GM23338 (cell line): ENCODE data around the gene OAT. TPM values are rescaled to one million over a fixed set of nuclear protein-coding genes. Genes with fewer than 3 reads are reported as not detected.

Experiments
- ATAC-seq: fragments of 200-7000 bp; cut with Tn5 transposase; 3 replicates; pipeline ENCODE4 v1.9.1; 2020
- DNase-seq: peaks from one replicate; pipeline ENCODE4 v3.0.0-alpha.2; 2015; ENCODE audit warnings: low spot score
- H2AFZ ChIP-seq: fragments of 200-600 bp; sonication (generic); 2 replicates; pipeline ENCODE4 v1.8.0; 2016; ENCODE audit warnings: antibody characterized with exemption, mild to moderate bottlenecking, moderate library complexity
- H3F3A ChIP-seq: fragments of 200-600 bp; sonication (generic); replicated peaks from 2 replicates; pipeline ENCODE4 v1.8.0; 2017; ENCODE audit warnings: antibody characterized with exemption, mixed run types, low read depth
- H3K27ac ChIP-seq: fragments of 200-600 bp; sonication (generic); 2 replicates; pipeline ENCODE4 v1.6.1; 2016; ENCODE audit warnings: low read depth
- H3K27me3 ChIP-seq: fragments of 200-600 bp; sonication (generic); 2 replicates; pipeline ENCODE4 v1.8.0; 2016; ENCODE audit warnings: mild to moderate bottlenecking, mixed run types, moderate library complexity; ENCODE audit not compliant: insufficient read depth
- H3K36me3 ChIP-seq: fragments of 200-600 bp; sonication (generic); 2 replicates; pipeline ENCODE4 v1.8.0; 2016; ENCODE audit warnings: mild to moderate bottlenecking; ENCODE audit not compliant: insufficient read depth
- H3K4me1 ChIP-seq: fragments of 200-600 bp; sonication (generic); 2 replicates; pipeline ENCODE4 v1.8.0; 2016; ENCODE audit warnings: mild to moderate bottlenecking, moderate library complexity; ENCODE audit not compliant: insufficient read depth
- H3K4me2 ChIP-seq: fragments of 200-600 bp; sonication (generic); 2 replicates; pipeline ENCODE4 v1.7.1; 2017; ENCODE audit warnings: mixed run types
- H3K4me3 ChIP-seq: fragments of 200-600 bp; sonication (generic); 2 replicates; pipeline ENCODE4 v1.6.1; 2016; ENCODE audit warnings: mixed run types
- H3K79me2 ChIP-seq: fragments of 200-600 bp; sonication (generic); replicated peaks from 2 replicates; pipeline ENCODE4 v1.8.0; 2017; ENCODE audit warnings: mild to moderate bottlenecking; ENCODE audit not compliant: insufficient read depth
- H3K9me2 ChIP-seq: fragments of 200-600 bp; sonication (generic); 2 replicates; pipeline ENCODE4 v1.8.0; 2017; ENCODE audit not compliant: insufficient read depth
- H4K20me1 ChIP-seq: fragments of 200-600 bp; sonication (generic); replicated peaks from 2 replicates; pipeline ENCODE4 v1.8.0; 2017; ENCODE audit warnings: mild to moderate bottlenecking; ENCODE audit not compliant: insufficient read depth
- H3K27ac Mint-ChIP-seq: 2 replicates; pipeline ENCODE4 v1.8.0; 2020; ENCODE audit warnings: inconsistent platforms, mild to moderate bottlenecking, moderate library complexity, mixed read lengths
- H3K27me3 Mint-ChIP-seq: 3 replicates; pipeline ENCODE4 v1.8.0; 2022; ENCODE audit warnings: low read depth, mild to moderate bottlenecking, moderate library complexity, mixed read lengths, inconsistent platforms; ENCODE audit not compliant: insufficient read depth, poor library complexity
- H3K36me3 Mint-ChIP-seq: 3 replicates; pipeline ENCODE4 v1.8.0; 2021; ENCODE audit warnings: low read depth, mild to moderate bottlenecking, inconsistent platforms, moderate library complexity, mixed read lengths
- H3K4me1 Mint-ChIP-seq: 3 replicates; pipeline ENCODE4 v1.8.0; 2020; ENCODE audit warnings: mild to moderate bottlenecking, inconsistent platforms, mixed read lengths
- H3K4me3 Mint-ChIP-seq: 3 replicates; pipeline ENCODE4 v1.8.0; 2021; ENCODE audit warnings: moderate library complexity, mild to moderate bottlenecking, inconsistent platforms, mixed read lengths
- H3K9me3 Mint-ChIP-seq: 3 replicates; pipeline ENCODE4 v1.8.0; 2020; ENCODE audit warnings: moderate library complexity, mild to moderate bottlenecking, inconsistent platforms, mixed read lengths
- CTCF ChIP-seq, 2 experiments: fragments of 200-600 bp in 1 of 2; sonication (generic) in 1 of 2; conservative IDR thresholded peaks; 2 replicates each; pipeline versions ENCODE4 v1.5.1 to v1.6.1; 2016 to 2017; ENCODE audit warnings: antibody characterized with exemption in 2 of 2, low read depth in 2 of 2, mild to moderate bottlenecking in 2 of 2, moderate library complexity in 1 of 2
- EZH2phosphoT487 ChIP-seq: fragments of 200-600 bp; sonication (generic); IDR thresholded peaks from one replicate; pipeline ENCODE4 v1.8.1; 2018; ENCODE audit warnings: antibody characterized with exemption; ENCODE audit not compliant: unreplicated experiment
- JUNB ChIP-seq: IDR thresholded peaks from one replicate; pipeline ENCODE4 v1.6.1; 2016; ENCODE audit warnings: antibody characterized with exemption; ENCODE audit not compliant: unreplicated experiment
- POLR2AphosphoS5 ChIP-seq: IDR thresholded peaks from 2 replicates; pipeline ENCODE4 v1.6.1; 2016; ENCODE audit warnings: antibody characterized with exemption, low read depth
- REST ChIP-seq: IDR thresholded peaks from one replicate; pipeline ENCODE4 v1.6.1; 2018; ENCODE audit warnings: antibody characterized with exemption; ENCODE audit not compliant: unreplicated experiment
- STAT1 ChIP-seq: IDR thresholded peaks from one replicate; pipeline ENCODE4 v1.6.1; 2016; ENCODE audit warnings: antibody characterized with exemption; ENCODE audit not compliant: unreplicated experiment
- ZNF114 ChIP-seq: fragments of 250-450 bp; sonication (Bioruptor Pico); IDR thresholded peaks from 2 replicates; pipeline ENCODE4 v1.5.0; 2020; ENCODE audit warnings: mild to moderate bottlenecking, moderate library complexity
- ZNF331 ChIP-seq: fragments of 250-450 bp; sonication (Bioruptor Pico); IDR thresholded peaks from 2 replicates; pipeline ENCODE4 v1.5.0; 2020; ENCODE audit warnings: low read depth, mild to moderate bottlenecking, moderate library complexity
- ZNF462 ChIP-seq: fragments of 250-450 bp; sonication (Bioruptor Pico); IDR thresholded peaks from 2 replicates; pipeline ENCODE4 v1.5.0; 2020; ENCODE audit warnings: mild to moderate bottlenecking, moderate library complexity
- polyA plus RNA-seq: library from polyadenylated mRNA; unstranded; fragments of >200 nt; fragmentation: Nextera tagmentation; extraction: Ambion mirVana; gene quantifications from 2 replicates; pipeline ENCODE4 v1.2.1, GENCODE V29; 2016
- total RNA-seq: library from RNA; depleted of rRNA; stranded (reverse); fragments of >200 nt; shearing (Covaris generic); gene quantifications from 2 replicates; pipeline ENCODE4 v1.2.3, GENCODE V29; 2014

OAT gene
- total and polyA plus RNA-seq, 2 experiments from 2014 or later: 131 to 139 TPM

- TF ChIP-seq REST (no peak), EZH2phosphoT487 (no peak), CTCF (conservative IDR thresholded peaks at IDR 0.05; ENCODE audit: low read depth in 2 of 2) (no peak), ZNF114 (CRISPR knock-in tag) (no peak), ZNF462 (CRISPR knock-in tag) (no peak), JUNB (no peak), POLR2AphosphoS5 (no peak), STAT1 (no peak), ZNF331 (CRISPR knock-in tag) (no peak)
- Mint-ChIP-seq H3K9me3 (no peaks in the 10 kb centered on the region), H3K4me3 (no peak overlapping the region), H3K27ac (no peak overlapping the region), H3K36me3 (no peaks in the 10 kb centered on the region), H3K4me1 (peaks cover 29% of the 10 kb centered on the region), H3K27me3 (peaks cover 17% of the 10 kb centered on the region)
- Histone ChIP-seq H3K4me3 (no peak overlapping the region), H3K9me2 (no peaks in the 10 kb centered on the region), H3K36me3 (no peaks in the 10 kb centered on the region), H3K27ac (no peak overlapping the region), H3K27me3 (no peaks in the 10 kb centered on the region), H3K4me2 (no peak overlapping the region), H3K79me2 (no peaks in the 10 kb centered on the region), H3F3A (no peaks in the 10 kb centered on the region), H4K20me1 (no peaks in the 10 kb centered on the region), H3K4me1 (peaks cover 10% of the 10 kb centered on the region), H2AFZ (peak overlapping the region; percentile 83; the same call in 1 of the 2 replicates)
- no peak for ATAC-seq
- DNase-seq: no peak
These were observed 64.8 kb downstream of the OAT start for GRCh38 chr10:124353896-124354295.
